GM12891 (cell line): ENCODE measurements around the gene LYSMD2.

Source experiments
- POLR2A ChIP-seq: IDR thresholded peaks from 2 replicates; pipeline ENCODE4 v1.6.1; 2011; ENCODE audit warnings: low read depth, low read length, control low read depth
- POLR2AphosphoS5 ChIP-seq: IDR thresholded peaks from 2 replicates; pipeline ENCODE4 v1.6.1; 2011; ENCODE audit warnings: low read depth, low read length, control low read depth
- POU2F2 ChIP-seq: IDR thresholded peaks from 2 replicates; pipeline ENCODE4 v1.6.1; 2011; ENCODE audit warnings: low read depth, mild to moderate bottlenecking, control low read depth, low read length, moderate library complexity
- SPI1 ChIP-seq: IDR thresholded peaks from 2 replicates; pipeline ENCODE4 v1.6.1; 2011; ENCODE audit warnings: low read depth, low read length, control low read depth
- TAF1 ChIP-seq: IDR thresholded peaks from 2 replicates; pipeline ENCODE4 v1.6.1; 2011; ENCODE audit warnings: low read depth, low read length, control low read depth

DNA sequence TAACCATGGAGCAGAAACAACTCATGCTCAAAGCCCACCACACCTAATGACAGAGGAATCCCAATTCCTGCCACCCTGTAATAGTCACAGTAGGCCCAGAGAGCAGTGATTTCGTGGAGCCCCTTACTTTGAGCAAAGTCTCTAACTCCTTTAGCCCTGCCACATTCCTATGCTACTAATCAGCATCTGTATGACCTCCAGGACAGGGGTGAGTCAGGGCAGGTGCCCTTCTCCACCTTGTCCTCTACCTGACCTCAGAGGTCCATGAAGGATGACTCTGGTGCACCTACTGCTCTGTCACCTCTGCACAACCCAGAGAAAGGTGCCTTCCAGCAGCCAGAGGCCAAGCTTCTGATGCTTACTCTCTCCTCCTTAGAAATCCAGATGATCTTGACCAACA lies 62.2 kb downstream of the LYSMD2 start:
- TF ChIP-seq TAF1 (no peak), POLR2A (no peak), POLR2AphosphoS5 (no peak), SPI1 (no peak), POU2F2 (no peak)
